ENCODE measurements around the gene ISOC1.

The ISOC1 gene

DNA sequence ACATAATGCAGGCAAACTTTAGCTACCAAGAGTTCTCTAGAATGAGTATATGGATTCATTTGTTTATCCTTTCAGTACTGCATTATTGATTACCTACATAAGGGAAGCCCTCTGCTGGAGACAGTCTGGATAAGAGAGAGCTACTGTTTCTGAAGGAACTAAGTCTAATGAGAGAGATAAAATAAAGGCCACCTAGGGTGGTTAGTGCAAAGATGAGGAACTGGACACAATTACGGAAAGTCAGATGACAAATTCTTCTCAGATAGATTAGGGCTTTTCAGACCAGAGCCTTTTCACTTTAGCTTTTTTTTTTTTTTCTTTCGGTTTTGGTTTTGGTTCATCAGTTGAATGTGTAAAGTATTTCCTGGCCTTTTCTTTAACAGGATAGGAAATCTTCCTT, 31.3 kb downstream of the ISOC1 start:
- DNase-seq (ENCODE audit: low spot score), result no peak

DNA sequence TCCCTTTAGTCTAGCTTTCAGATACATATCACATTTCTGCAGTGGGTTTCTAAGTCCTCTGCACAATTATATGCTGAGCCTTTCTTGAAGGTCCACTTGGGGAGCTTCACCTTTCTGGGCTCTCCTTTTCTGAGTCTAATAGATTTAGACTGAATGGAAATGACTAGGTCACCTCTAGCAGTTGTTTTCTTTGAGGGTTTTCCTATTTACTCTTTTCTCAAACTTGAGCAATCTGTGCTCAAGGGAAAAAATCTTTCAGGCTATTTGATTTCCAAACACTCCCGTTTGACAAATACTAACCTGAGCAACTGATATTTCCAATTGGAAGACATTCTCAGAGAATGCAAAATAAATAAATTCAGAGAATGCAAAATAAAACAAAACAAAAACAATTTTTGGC, 39.0 kb downstream of the ISOC1 start:
- no peak for DNase-seq (ENCODE audit: low spot score)

DNA sequence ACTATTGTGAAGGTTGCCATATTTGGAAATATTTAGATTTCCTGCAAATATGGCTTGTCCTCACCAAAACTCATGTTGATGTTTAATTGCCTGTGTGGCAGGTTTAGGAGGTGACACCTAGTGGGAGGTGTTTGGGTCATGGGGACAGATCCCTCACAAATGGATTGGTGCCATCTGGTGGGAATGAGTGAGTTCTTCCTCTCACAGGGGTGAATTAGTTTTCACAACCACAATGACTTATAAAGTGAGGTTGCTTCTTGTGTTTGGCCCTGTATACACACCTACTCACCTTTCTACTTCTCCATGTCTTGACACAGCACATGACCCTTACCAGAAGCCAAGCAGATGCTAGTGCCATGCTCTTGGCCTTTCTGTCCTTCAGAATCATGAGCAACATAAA, 41.1 kb downstream of the ISOC1 start:
- no peak for DNase-seq (ENCODE audit: low spot score)

DNA sequence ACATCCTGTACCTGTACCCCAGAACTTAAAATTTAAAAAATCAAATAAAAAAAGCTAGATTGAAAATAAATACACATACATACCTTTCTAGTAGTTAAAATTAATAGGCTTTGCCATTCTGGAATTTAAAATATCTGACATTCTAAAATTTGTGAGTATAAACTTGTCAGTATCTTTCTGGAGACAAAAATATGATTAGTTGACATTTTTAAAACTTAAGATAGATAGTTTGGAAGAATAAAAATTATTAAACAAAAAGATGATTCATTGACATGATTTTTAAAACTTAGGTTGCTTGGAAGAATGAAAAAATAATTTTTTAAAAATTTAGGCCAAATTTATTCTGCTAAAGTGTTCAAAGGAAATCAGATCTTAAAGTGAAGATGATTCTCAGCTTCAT, 43.1 kb downstream of the ISOC1 start:
- DNase-seq (ENCODE audit: low spot score), result no peak

DNA sequence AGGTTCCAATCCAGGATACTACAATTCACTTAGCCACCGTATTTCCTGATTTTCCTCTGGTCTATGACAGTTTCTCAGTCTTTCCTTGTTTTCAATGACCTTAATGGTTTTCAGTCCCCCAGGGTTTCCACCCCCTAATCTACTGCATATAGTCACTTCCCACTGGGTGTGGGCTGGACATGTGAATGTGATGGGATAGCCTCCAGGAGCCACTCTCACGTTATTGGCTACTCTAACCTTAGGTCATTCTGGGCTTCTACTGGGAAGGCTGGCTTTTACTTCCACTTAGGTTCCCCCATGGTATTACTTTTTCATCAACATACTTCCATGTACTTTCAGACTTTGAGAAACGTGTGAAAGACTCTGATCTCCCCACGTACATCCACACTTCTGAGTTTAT, 46.5 kb downstream of the ISOC1 start:
- DNase-seq (ENCODE audit: low spot score), result no peak

DNA sequence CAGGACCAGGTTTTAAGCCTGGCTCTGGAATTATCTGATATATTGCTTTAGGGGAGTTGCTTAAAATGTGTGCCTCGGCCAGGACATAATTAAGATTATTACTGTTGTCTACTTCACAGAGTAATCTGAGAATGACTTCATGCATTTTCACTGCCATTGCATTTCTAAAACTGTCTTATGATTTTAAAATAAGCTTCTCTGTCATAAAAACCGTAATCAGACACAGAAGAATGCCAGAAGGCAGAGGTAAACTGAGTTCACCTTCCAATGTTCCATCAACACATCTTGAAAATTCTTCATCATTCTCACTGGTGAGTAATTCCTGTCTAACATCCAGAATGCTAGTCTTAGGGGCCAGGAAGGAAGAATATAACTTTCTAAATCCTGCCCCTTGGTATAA, 47.1 kb downstream of the ISOC1 start:
- DNase-seq (ENCODE audit: low spot score), result no peak

DNA sequence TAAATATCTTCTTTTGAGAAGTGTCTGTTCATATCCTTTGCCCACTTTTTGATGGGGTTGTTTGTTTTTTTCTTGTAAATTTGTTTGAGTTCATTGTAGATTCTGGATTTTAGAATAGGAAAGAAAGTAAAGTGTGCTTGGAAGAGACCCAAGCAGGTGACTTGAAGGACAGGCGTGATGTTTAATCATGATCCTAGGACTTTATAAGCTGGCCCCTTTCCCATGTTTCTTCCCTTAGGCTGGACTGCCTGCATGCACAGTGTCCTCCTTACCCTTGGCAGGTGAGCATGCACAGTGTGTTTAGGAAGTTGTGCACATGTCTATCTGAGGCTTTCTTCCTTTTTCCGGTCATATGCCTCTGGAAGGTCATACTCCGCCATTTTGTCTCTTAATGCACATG, 61.3 kb downstream of the ISOC1 start:
- DNase-seq (ENCODE audit: low spot score), result no peak

DNA sequence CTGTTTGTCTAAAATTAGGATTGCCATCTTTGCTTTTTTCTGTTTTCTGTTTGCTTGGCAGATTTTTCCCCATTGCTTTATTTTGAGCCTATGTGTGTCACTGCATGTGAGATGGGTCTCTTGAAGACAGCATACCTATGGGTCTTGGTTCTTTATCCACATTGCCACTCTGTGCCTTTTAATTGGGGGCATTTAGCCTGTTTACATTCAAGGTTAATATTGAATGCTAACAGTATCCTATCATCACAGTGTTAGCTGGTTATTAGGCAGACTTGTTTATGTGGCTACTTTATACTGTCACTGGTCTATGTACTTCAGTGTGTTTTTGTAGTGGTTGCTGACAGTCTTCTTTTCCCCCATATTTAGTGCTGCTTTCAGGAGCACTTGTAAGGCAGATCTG, 67.3 kb downstream of the ISOC1 start:
- no peak for DNase-seq (ENCODE audit: low spot score)
